ENCODE results near the gene TRIM10.

Gene TRIM10

DNA sequence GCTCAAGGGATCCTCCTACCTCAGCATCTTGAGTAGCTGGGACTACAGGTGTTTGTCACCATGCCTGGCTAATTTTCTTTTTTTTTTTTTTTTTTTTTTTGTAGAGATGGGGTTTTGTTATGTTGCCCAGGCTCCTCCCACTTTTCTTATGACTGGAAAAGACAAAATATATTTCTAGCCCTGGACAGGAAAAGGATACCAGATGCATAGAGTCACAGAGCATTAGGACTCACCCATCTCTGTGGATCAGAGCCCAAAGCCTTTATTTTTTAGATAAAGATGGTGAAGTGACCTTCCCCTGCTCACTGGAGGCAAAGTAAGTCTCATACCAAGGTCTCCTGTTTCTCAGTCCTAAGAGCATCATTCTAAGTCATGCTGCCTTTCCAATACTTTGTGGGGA, 3.4 kb downstream of the TRIM10 start:
- TF ChIP-seq, protein P1, sequence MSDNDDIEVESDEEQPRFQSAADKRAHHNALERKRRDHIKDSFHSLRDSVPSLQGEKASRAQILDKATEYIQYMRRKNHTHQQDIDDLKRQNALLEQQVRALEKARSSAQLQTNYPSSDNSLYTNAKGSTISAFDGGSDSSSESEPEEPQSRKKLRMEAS (IDR thresholded peaks at IDR 0.05; ENCODE audit: low read depth, low read length): no peak
- TF ChIP-seq POLR2A (IDR thresholded peaks at IDR 0.05; ENCODE audit: extremely low read depth, insufficient read length) (no peak), MYC (IDR thresholded peaks at IDR 0.05; ENCODE audit: low read depth, low read length) (no peak)
- TF ChIP-seq, protein P2, sequence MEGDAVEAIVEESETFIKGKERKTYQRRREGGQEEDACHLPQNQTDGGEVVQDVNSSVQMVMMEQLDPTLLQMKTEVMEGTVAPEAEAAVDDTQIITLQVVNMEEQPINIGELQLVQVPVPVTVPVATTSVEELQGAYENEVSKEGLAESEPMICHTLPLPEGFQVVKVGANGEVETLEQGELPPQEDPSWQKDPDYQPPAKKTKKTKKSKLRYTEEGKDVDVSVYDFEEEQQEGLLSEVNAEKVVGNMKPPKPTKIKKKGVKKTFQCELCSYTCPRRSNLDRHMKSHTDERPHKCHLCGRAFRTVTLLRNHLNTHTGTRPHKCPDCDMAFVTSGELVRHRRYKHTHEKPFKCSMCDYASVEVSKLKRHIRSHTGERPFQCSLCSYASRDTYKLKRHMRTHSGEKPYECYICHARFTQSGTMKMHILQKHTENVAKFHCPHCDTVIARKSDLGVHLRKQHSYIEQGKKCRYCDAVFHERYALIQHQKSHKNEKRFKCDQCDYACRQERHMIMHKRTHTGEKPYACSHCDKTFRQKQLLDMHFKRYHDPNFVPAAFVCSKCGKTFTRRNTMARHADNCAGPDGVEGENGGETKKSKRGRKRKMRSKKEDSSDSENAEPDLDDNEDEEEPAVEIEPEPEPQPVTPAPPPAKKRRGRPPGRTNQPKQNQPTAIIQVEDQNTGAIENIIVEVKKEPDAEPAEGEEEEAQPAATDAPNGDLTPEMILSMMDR (IDR thresholded peaks at IDR 0.05; ENCODE audit: low read depth, low read length): no peak
- no peak overlapping the region for H3K4me3 ChIP-seq (ENCODE audit: low read depth, low read length)
- DNase-seq (ENCODE audit: low read depth): no peak

DNA sequence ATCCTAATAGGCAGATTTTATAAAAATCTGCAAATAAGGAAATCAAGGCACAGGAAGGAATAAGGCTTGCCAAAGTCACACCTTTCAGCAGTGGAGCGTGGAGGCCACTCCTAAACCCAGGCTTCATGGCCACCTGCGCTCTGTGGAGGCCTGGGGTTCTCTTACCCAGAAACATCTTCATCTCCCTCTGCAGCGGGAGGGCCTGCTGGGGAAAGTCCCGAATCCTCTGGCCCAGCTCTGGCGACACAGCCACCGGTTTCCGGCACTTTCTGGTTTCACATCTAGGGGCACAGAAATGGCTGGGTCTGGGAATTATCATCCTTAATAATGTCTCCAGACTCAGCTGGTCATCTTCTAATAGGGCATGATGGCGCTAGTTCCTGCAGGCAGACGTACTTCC, 4.2 kb downstream of the TRIM10 start:
- H3K4me3 ChIP-seq (ENCODE audit: low read depth, low read length): no peak overlapping the region
- no peak for DNase-seq (ENCODE audit: low read depth)
- TF ChIP-seq, protein P2 (IDR thresholded peaks at IDR 0.05; ENCODE audit: low read depth, low read length): no peak
- TF ChIP-seq, protein P1 (IDR thresholded peaks at IDR 0.05; ENCODE audit: low read depth, low read length): no peak
- no peak for TF ChIP-seq POLR2A (IDR thresholded peaks at IDR 0.05; ENCODE audit: extremely low read depth, insufficient read length)

DNA sequence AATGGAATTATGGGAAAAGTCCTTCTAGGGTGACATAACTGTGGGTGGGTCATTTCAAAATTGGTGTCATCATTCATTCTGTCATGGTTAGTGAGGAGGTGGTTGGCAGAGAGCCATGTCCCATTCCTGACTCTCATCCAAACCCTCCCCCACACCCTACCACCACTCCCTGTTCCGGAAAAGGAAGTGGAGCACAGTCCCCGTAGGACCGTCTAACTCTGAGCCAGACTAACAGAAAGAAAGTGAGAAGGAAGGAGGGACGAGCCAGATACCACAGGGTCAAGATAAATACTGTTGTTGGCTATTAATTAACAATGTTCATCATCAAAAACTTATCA, 4.8 kb downstream of the TRIM10 start:
- TF ChIP-seq MYC (IDR thresholded peaks at IDR 0.05; ENCODE audit: low read depth, low read length) (no peak), POLR2A (IDR thresholded peaks at IDR 0.05; ENCODE audit: extremely low read depth, insufficient read length) (no peak)
- TF ChIP-seq, protein P1 (IDR thresholded peaks at IDR 0.05; ENCODE audit: low read depth, low read length): no peak
- TF ChIP-seq, protein P2 (IDR thresholded peaks at IDR 0.05; ENCODE audit: low read depth, low read length): no peak
- H3K4me3 ChIP-seq (ENCODE audit: low read depth, low read length): no peak overlapping the region
- DNase-seq (ENCODE audit: low read depth): peak; percentile 25

DNA sequence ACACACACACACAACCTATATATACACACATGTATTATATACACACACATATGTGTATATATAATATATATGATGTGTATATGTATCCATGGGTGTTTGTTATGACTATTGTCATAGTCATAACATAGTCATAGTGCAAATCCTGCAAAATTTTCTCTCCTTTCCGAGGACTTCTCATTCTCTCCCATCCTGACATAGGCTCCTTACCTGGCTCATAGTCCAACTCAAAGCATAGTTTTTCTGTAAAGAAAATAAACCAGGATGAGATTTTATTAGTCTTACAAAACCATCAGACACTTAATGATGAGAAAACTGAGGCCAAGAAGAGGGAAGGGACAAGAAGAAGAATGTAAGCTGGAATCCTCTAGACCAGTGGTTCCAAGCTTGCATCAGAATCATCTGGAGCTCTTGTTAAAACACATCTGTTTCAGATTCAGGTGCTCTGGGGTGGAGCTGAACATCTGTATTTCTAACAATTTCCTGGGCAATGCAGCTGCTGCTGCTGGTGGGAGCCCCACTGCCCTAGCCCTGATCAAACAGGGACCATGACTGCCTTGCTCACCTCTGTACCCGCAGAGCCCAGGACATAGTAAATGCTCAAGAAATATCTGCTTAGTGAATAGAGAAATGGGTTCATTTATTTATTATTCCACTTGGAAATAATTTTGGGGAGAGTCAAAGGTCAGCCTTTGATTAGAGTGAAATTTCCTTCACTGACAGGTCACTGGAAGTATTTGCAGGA, 5.3 kb downstream of the TRIM10 start:
- TF ChIP-seq POLR2A (IDR thresholded peaks at IDR 0.05; ENCODE audit: extremely low read depth, insufficient read length): no peak
- TF ChIP-seq, protein P1 (IDR thresholded peaks at IDR 0.05; ENCODE audit: low read depth, low read length): no peak
- TF ChIP-seq, protein P2 (IDR thresholded peaks at IDR 0.05; ENCODE audit: low read depth, low read length): no peak
- no peak for TF ChIP-seq MYC (IDR thresholded peaks at IDR 0.05; ENCODE audit: low read depth, low read length)
- no peak for DNase-seq (ENCODE audit: low read depth)
- H3K4me3 ChIP-seq (ENCODE audit: low read depth, low read length): no peak overlapping the region

DNA sequence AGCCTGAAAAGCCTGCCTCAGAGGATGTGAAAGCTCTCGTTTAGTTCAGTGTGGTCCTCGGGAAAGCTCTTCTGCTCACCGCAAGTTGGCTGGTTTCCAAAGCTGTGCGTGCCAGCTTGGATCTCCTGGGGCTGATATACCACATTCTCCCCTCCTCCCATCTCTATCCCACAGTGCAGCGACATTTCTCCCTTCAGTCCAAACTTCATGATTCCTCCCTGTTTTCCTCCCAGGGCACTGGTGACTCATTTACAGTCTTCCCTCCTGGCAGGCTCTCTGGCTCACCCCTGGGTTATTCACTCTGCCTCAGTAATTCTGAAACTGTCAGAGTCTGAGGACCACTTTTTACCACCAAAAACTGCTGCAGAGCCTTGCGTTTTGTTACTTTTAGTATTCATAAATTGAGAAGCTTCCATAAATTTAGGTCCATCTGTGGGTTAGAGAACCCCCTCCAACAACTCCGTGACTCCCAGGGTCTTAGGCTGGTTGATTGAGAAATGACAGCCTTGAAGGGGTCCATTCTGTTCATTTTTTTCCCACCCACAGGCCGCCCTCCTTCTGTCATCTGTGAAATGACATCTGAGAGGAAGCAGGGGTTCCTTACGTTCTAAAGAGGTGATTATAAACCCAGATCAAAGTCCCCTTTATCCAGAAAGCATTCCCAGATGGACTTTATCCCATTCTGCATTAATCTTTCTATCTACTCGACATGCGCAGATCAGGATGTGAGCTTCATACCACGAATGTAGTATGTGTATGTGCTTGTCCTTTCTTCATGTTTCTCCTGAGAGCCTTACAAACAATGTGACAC, 6.1 kb downstream of the TRIM10 start:
- no peak overlapping the region for H3K4me3 ChIP-seq (ENCODE audit: low read depth, low read length)
- DNase-seq (ENCODE audit: low read depth): no peak
- TF ChIP-seq, protein P1 (IDR thresholded peaks at IDR 0.05; ENCODE audit: low read depth, low read length): no peak
- no peak for TF ChIP-seq MYC (IDR thresholded peaks at IDR 0.05; ENCODE audit: low read depth, low read length)
- TF ChIP-seq, protein P2 (IDR thresholded peaks at IDR 0.05; ENCODE audit: low read depth, low read length): no peak
- no peak for TF ChIP-seq POLR2A (IDR thresholded peaks at IDR 0.05; ENCODE audit: extremely low read depth, insufficient read length)

All from NB4 (cell line).